Esophagus squamous epithelium (tissue), 5 donors: ENCODE data around the gene PRKD3. TPM values are rescaled to one million over a fixed set of nuclear protein-coding genes. Genes with fewer than 3 reads are reported as not detected.

Source experiments
- DNase-seq: peaks from one replicate; lab custom pipeline; 2025; lab: John Stamatoyannopoulos, UW
- H3K27ac ChIP-seq, 4 donors: fragments of 200-600 bp; sonication (generic); one replicate each; pipeline ENCODE4 v1.5.1; 2016 to 2019; ENCODE audit warnings: mild to moderate bottlenecking in 1 of 4
- H3K27me3 ChIP-seq, 4 donors: fragments of 200-600 bp; sonication (generic); 1 replicate in 3 of 4; 2 replicates in 1 of 4; pipeline versions ENCODE4 v1.5.1 to v1.6.0; 2017 to 2021; ENCODE audit warnings: antibody characterized with exemption in 1 of 4
- H3K36me3 ChIP-seq, 3 donors: fragments of 200-600 bp; sonication (generic); one replicate each; pipeline ENCODE4 v1.5.1; 2016 to 2019
- H3K4me1 ChIP-seq, 3 donors: fragments of 200-600 bp; sonication (generic); one replicate each; pipeline ENCODE4 v1.5.1; 2017 to 2019
- H3K4me3 ChIP-seq, 4 donors: fragments of 200-600 bp; sonication (generic); 1 replicate in 3 of 4; 2 replicates in 1 of 4; pipeline ENCODE4 v1.5.1; 2016 to 2019; ENCODE audit warnings: mild to moderate bottlenecking in 2 of 4, moderate library complexity in 1 of 4
- H3K9me3 ChIP-seq, 3 donors: fragments of 200-600 bp; sonication (generic); one replicate each; pipeline ENCODE4 v1.5.1; 2016 to 2019
- CTCF ChIP-seq, 6 experiments: fragments of 450-650 bp in 4 of 6; fragments of 200-600 bp in 2 of 6; sonication (generic) in 2 of 6; IDR thresholded peaks; one replicate each; pipeline ENCODE4 v1.5.1; 2016 to 2019; ENCODE audit warnings: antibody characterized with exemption in 6 of 6, mild to moderate bottlenecking in 4 of 6, moderate library complexity in 4 of 6
- POLR2A ChIP-seq, 4 donors: fragments of 450-650 bp; IDR thresholded peaks; one replicate each; pipeline ENCODE4 v1.6.1; 2017; ENCODE audit warnings: antibody characterized with exemption in 4 of 4, mild to moderate bottlenecking in 4 of 4, moderate library complexity in 3 of 4
- WGBS, 2 donors: methylation state at CpG; one replicate each; pipeline ENCODE4 v1.1.5; 2018; 5-methylcytosine and 5-hydroxymethylcytosine counted together
- intact Hi-C: fragments of 100-400 bp; cut with DNase I; formaldehyde crosslinking; loops from one replicate; pipeline ENCODE4 v1.15.0; 2022
- total RNA-seq, 4 donors: library from RNA; depleted of rRNA; stranded (reverse); fragments of >200 nt; gene quantifications; one replicate each; pipeline ENCODE4 v1.1.0, GENCODE V29; 2016
- donor health status: DM: yes; HTN: yes; CAD: no.

Gene PRKD3
- total RNA-seq, 4 donors from 2014 or later: 7.4 to 25.9 (median 23.2) TPM

GRCh38 chr2:37358466-37358865 lies 33.8 kb upstream of the PRKD3 start:
- no peak for DNase-seq
- Histone ChIP-seq H3K27me3 (no peaks in the 10 kb centered on the region), H3K27ac (no peak overlapping the region), H3K36me3 (no peaks in the 10 kb centered on the region), H3K9me3 (no peaks in the 10 kb centered on the region), H3K4me1 (peaks cover 0 to 24% (median 4%) of the 10 kb centered on the region in 3 donors), H3K4me3 (no peak overlapping the region)
- no peak for TF ChIP-seq CTCF (IDR thresholded peaks at IDR 0.05)
- no peak for TF ChIP-seq POLR2A (IDR thresholded peaks at IDR 0.05)
- intact Hi-C loops: no loop called here
- 82 to 90% methylated on average over 3 of the region's 3 CpGs for WGBS, 2 donors

- no peaks in the 10 kb centered on the region for H3K9me3 ChIP-seq
- H3K27me3 ChIP-seq: no peaks in the 10 kb centered on the region
- peaks cover 0 to 18% (median 4%) of the 10 kb centered on the region in 3 donors for H3K4me1 ChIP-seq
- intact Hi-C loops: no loop called here
- H3K4me3 ChIP-seq: no peak overlapping the region
- H3K36me3 ChIP-seq: no peaks in the 10 kb centered on the region
- WGBS, 2 donors: 70 to 75% methylated on average over 4 of the region's 4 CpGs
- no peak overlapping the region for H3K27ac ChIP-seq
- TF ChIP-seq POLR2A (IDR thresholded peaks at IDR 0.05): no peak
- TF ChIP-seq CTCF (IDR thresholded peaks at IDR 0.05): no peak
- DNase-seq: no peak
Measured at GRCh38 chr2:37357530-37357929, 32.9 kb upstream of the PRKD3 start.

GRCh38 chr2:37357069-37357468 lies 32.4 kb upstream of the PRKD3 start:
- Histone ChIP-seq H3K36me3 (no peaks in the 10 kb centered on the region), H3K4me1 (peaks cover 0 to 13% (median 4%) of the 10 kb centered on the region in 3 donors), H3K4me3 (no peak overlapping the region), H3K27ac (no peak overlapping the region), H3K27me3 (no peaks in the 10 kb centered on the region), H3K9me3 (no peaks in the 10 kb centered on the region)
- TF ChIP-seq POLR2A (IDR thresholded peaks at IDR 0.05): no peak
- intact Hi-C loops: no loop called here
- DNase-seq: no peak
- WGBS, 2 donors: 91% methylated on average over 1 of the region's 1 CpG

GRCh38 chr2:37356299-37356698 lies 31.7 kb upstream of the PRKD3 start:
- no peaks in the 10 kb centered on the region for H3K36me3 ChIP-seq
- TF ChIP-seq CTCF (IDR thresholded peaks at IDR 0.05): no peak
- no peak for TF ChIP-seq POLR2A (IDR thresholded peaks at IDR 0.05)
- peaks cover 0 to 6% (median 0%) of the 10 kb centered on the region in 3 donors for H3K4me1 ChIP-seq
- no peaks in the 10 kb centered on the region for H3K27me3 ChIP-seq
- no peaks in the 10 kb centered on the region for H3K9me3 ChIP-seq
- intact Hi-C loops: no loop called here
- H3K4me3 ChIP-seq: no peak overlapping the region
- no peak for DNase-seq
- 61 to 65% methylated on average over 6 of the region's 6 CpGs for WGBS, 2 donors
- no peak overlapping the region for H3K27ac ChIP-seq

- Histone ChIP-seq H3K4me3 (no peak overlapping the region), H3K36me3 (no peaks in the 10 kb centered on the region), H3K27me3 (no peaks in the 10 kb centered on the region), H3K9me3 (no peaks in the 10 kb centered on the region), H3K4me1 (peaks cover 0 to 5% (median under 1%) of the 10 kb centered on the region in 3 donors), H3K27ac (no peak overlapping the region)
- no peak for DNase-seq
- intact Hi-C loops: no loop called here
- WGBS, 2 donors: 86 to 93% methylated on average over 7 of the region's 7 CpGs
- no peak for TF ChIP-seq CTCF (IDR thresholded peaks at IDR 0.05)
- no peak for TF ChIP-seq POLR2A (IDR thresholded peaks at IDR 0.05)
Measured at GRCh38 chr2:37355735-37356134, 31.1 kb upstream of the PRKD3 start.

GRCh38 chr2:37354531-37354930 lies 29.9 kb upstream of the PRKD3 start:
- intact Hi-C loops: no loop called here
- no peak for DNase-seq
- H3K9me3 ChIP-seq: no peaks in the 10 kb centered on the region
- no peak overlapping the region for H3K27ac ChIP-seq
- no peaks in the 10 kb centered on the region for H3K36me3 ChIP-seq
- peaks cover 0 to 15% (median 10%) of the 10 kb centered on the region in 3 donors for H3K4me1 ChIP-seq
- WGBS, 2 donors: 95 to 97% methylated on average over 3 of the region's 3 CpGs
- no peaks in the 10 kb centered on the region for H3K27me3 ChIP-seq
- TF ChIP-seq CTCF (IDR thresholded peaks at IDR 0.05) (no peak), POLR2A (IDR thresholded peaks at IDR 0.05) (no peak)
- H3K4me3 ChIP-seq: no peak overlapping the region
